Fibroblast of lung (primary cell): ENCODE data around the gene USPL1.

Experiments
- CTCF ChIP-seq, 2 donors: IDR thresholded peaks in 1 of 2; conservative IDR thresholded peaks in 1 of 2; 1 replicate in 1 of 2; 2 replicates in 1 of 2; pipeline ENCODE4 v1.5.1; 2011 to 2012; ENCODE audit warnings: low read length in 2 of 2, control low read depth in 1 of 2, inconsistent platforms in 1 of 2, low read depth in 1 of 2, mild to moderate bottlenecking in 1 of 2
- EZH2 ChIP-seq: IDR thresholded peaks from 2 replicates; pipeline ENCODE4 v1.5.1; 2012; ENCODE audit warnings: low read length, control low read depth, mild to moderate bottlenecking; ENCODE audit errors: missing control alignments

- TF ChIP-seq CTCF (conservative IDR thresholded peaks at IDR 0.05 in 1 of 2, IDR thresholded peaks at IDR 0.05 in 1 of 2; ENCODE audit: low read depth in 1 of 2, low read length in 2 of 2) (peak; percentile 41 to 48), EZH2 (no peak)
Measured at GRCh38 chr13:30676672-30677071, 59.0 kb downstream of the USPL1 start.
